Lower leg skin (tissue), 4 donors: ENCODE measurements around the gene KLHL42. TPM values are rescaled to one million over a fixed set of nuclear protein-coding genes. Genes with fewer than 3 reads are reported as not detected.

Experiments used
- DNase-seq, 2 donors: peaks; one replicate each; pipeline ENCODE4 v3.0.0-alpha.2; 2019; ENCODE audit warnings: low spot score in 2 of 2
- H3K4me3 ChIP-seq: fragments of 200-600 bp; sonication (generic); 2 replicates; pipeline ENCODE4 v1.5.1; 2017; ENCODE audit warnings: mild to moderate bottlenecking, low read depth; ENCODE audit not compliant: poor library complexity, severe bottlenecking
- CTCF ChIP-seq, 3 donors: fragments of 450-650 bp; IDR thresholded peaks; one replicate each; pipeline ENCODE4 v1.5.1; 2016; ENCODE audit warnings: antibody characterized with exemption in 3 of 3, mild to moderate bottlenecking in 3 of 3, moderate library complexity in 2 of 3
- POLR2A ChIP-seq, 2 donors: fragments of 450-650 bp; IDR thresholded peaks; one replicate each; pipeline ENCODE4 v1.6.1; 2016 to 2017; ENCODE audit warnings: antibody characterized with exemption in 2 of 2, mild to moderate bottlenecking in 1 of 2, moderate library complexity in 1 of 2
- WGBS, 2 donors: methylation state at CpG; one replicate each; pipeline ENCODE4 v1.1.5; 2018; 5-methylcytosine and 5-hydroxymethylcytosine counted together
- intact Hi-C: fragments of 100-400 bp; cut with DNase I; formaldehyde crosslinking; loops from one replicate; pipeline ENCODE4 v1.15.0; 2023; ENCODE audit warnings: low total_unique reads
- total RNA-seq, 4 donors: library from RNA; depleted of rRNA; stranded (reverse); fragments of >200 nt; gene quantifications; one replicate each; pipeline ENCODE4 v1.1.0, GENCODE V29; 2016

The KLHL42 gene
- total RNA-seq, 4 donors from 2014 or later = 12.0 to 21.7 (median 19.8) TPM

DNA sequence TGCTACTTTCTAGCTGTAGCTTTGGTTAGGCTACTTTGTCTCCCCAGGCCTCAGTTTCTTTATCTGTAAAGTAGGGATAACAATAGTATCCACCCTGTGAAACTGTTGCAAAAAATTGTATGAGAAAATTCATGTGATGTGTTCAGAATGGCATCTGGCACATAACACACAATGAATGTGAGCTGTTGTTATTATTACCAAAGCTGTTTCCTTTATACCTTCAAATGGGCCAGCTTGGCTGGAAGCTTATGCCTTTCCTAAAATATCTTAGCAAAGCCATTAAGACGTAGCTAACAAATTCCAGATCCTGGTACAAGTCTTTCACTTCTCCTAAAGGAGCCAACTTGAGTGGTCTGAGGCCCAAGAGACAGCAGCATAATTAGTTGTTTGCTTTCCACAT, 25.2 kb downstream of the KLHL42 start:
- no peak overlapping the region for H3K4me3 ChIP-seq
- TF ChIP-seq POLR2A (IDR thresholded peaks at IDR 0.05) = no peak
- TF ChIP-seq CTCF (IDR thresholded peaks at IDR 0.05) = no peak
- intact Hi-C loops = no loop called here
- WGBS, 2 donors = 0 to 18% methylated on average over 1 of the region's 1 CpG
- DNase-seq = no peak

DNA sequence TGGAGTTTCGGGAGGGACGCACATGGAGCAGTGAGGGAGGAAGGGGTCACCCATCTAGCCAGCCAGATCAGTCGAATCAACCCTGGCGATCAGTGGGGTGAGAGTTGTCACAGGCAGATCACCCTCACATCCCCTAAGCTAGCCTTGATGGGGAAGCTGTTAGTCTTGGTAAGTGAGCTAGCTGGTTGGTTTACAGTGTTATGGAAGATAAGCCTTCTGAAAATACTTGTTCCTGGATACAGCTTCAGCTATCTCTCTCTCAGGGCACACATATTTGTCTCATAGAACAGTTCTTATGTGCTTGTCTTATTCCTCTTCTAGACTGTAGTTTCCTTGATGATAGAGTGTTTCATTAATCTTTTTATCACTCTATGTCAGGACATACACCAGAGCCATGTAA, 26.2 kb downstream of the KLHL42 start:
- 81 to 85% methylated on average over 4 of the region's 4 CpGs for WGBS, 2 donors
- no peak for DNase-seq
- no peak overlapping the region for H3K4me3 ChIP-seq
- intact Hi-C loops = no loop called here
- TF ChIP-seq CTCF (IDR thresholded peaks at IDR 0.05) (no peak), POLR2A (IDR thresholded peaks at IDR 0.05) (no peak)

GRCh38 chr12:27807063-27807703, 27.1 kb downstream of the KLHL42 start:
- 65 to 71% methylated on average over 8 of the region's 8 CpGs for WGBS, 2 donors
- no peak for DNase-seq
- intact Hi-C loops = no loop called here
- H3K4me3 ChIP-seq = no peak overlapping the region
- no peak for TF ChIP-seq POLR2A (IDR thresholded peaks at IDR 0.05)
- TF ChIP-seq CTCF (IDR thresholded peaks at IDR 0.05) = no peak

GRCh38 chr12:27808841-27809240, 28.8 kb downstream of the KLHL42 start:
- intact Hi-C loops = no loop called here
- H3K4me3 ChIP-seq = no peak overlapping the region
- TF ChIP-seq POLR2A (IDR thresholded peaks at IDR 0.05) = no peak
- no peak for TF ChIP-seq CTCF (IDR thresholded peaks at IDR 0.05)
- 64 to 65% methylated on average over 6 of the region's 6 CpGs for WGBS, 2 donors
- no peak for DNase-seq

DNA sequence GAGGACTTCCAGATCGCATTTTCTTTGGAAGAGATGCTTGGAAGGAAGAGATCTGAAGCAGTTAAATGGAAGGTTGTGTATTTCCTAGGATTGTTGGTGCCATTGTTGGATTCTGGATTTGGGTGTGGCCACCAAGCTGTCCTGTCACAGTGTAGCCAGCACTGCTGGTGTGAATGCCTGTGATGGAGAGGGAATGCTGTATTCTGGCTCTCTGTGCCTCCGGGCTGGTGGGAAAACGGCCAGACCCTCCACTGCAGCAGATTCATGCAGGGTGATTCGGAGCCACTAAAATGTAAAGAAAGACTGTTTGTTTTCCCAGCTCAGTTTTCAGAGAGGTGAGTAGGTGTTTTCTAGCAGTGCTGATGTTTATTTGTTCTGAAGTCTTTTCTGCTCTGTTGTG, 30.7 kb downstream of the KLHL42 start:
- WGBS, 2 donors = 53 to 65% methylated on average over 4 of the region's 4 CpGs
- H3K4me3 ChIP-seq = no peak overlapping the region
- no peak for DNase-seq
- no peak for TF ChIP-seq CTCF (IDR thresholded peaks at IDR 0.05)
- intact Hi-C loops = no loop called here

GRCh38 chr12:27812502-27812901, 32.5 kb downstream of the KLHL42 start:
- 69 to 77% methylated on average over 6 of the region's 6 CpGs for WGBS, 2 donors
- TF ChIP-seq POLR2A (IDR thresholded peaks at IDR 0.05) (no peak), CTCF (IDR thresholded peaks at IDR 0.05) (no peak)
- H3K4me3 ChIP-seq = no peak overlapping the region
- intact Hi-C loops = no loop called here
- no peak for DNase-seq
